Fibroblast of skin of left biceps (primary cell): ENCODE measurements around the gene ZNF189.

Experiments
- DNase-seq, 2 experiments: peaks; one replicate each; pipeline ENCODE4 v3.0.0-alpha.2; 2013; ENCODE audit warnings: low read depth in 2 of 2

ZNF189 gene

DNA sequence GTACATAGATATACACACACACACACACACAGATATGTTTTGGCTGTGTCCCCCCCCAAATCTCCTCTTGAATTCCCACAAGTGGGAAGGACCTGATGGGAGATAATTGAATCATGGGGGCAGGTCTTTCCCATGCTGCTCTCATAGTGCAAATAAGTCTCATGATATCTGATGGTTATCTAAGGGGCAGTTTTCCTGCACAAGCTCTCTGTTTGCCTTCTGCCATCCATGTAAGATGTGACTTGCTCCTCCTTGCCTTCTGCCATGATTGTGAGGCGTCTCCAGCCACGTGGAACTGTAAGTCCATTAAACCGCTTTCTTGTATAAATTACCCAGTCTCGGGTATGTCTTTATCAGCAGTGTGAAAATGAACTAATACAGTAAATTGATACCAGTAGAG, 52.8 kb downstream of the ZNF189 start:
- no peak for DNase-seq

DNA sequence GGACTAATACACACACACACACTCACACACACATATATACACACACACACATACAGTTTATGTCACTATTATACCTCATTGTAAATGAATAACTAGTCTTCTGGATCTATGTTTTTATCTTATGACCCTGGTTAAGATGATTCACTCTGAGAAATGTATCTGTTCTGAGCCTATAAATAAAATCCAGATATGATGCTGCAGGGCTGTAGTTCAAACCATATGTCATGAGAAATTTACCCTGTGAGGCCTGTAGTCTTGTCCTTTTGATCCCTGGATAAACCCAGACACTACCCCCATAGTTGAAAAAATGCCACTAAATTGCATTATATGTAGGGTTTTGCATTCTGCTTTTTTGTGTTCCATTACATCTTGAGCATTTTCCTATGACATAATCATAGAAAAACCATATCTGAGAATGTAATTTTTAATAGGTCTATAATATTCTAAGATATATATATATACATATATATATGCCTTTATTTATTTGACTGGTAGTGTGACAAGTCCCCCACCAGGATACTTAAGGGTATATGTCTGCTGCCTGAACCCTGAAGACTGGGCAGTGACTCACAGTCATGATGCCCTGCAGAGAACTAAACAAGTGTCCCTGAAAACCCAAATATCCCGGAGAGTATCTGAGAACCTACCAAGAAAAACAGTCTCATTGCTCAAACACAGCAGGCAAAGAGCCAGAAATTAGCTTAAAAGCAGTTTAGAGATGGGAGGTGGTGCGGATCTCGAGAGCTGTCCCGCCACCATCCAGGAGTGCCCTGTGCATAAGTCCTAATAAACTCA, 55.3 kb downstream of the ZNF189 start:
- no peak for DNase-seq

DNA sequence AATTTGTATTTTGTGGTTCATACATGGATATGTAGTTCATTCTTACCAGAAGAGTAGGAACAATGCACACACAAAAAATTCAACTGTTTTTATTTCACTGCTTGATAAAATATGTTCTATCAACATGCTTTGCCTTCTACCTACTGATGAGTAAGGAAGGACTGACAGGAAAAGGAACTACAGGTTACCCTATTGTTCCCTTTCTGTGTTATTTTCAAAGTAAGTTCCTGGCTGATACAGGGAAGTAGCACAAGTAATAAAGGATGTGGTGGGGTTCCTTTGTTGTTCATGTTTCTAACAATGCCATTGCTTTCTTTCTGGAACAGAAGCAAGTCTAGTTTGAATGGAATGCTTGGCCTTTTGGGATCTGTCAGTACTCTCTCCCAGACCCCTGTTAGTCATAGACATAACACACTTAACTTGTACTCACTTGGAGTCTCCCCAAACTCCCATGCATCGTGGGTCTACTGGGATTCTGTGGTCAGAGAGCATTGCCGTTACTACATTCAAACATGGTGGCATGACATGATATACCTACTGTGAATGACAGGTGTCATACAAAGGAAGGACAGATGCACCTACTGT, 57.1 kb downstream of the ZNF189 start:
- DNase-seq, result peak in 1 of 2 experiments; percentile 46

DNA sequence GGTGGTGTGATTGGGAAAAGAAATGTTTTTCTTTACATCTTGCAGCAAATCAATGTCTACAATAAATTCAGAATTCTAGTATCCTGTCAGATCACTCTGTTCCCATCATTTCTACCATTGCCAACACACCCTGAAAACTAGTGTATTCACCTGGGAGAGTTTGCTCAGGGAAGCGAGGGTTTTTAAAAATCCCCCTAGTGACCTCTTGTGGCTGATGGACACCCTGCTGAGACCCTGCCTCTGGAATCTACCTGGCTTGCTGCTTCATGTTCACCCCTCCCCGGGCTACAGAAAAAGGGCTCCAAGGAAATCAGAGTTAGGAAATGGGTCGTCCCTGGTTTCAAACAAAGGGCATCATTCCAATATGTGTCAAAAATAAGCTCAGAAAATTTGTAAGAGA, 58.4 kb downstream of the ZNF189 start:
- no peak for DNase-seq

DNA sequence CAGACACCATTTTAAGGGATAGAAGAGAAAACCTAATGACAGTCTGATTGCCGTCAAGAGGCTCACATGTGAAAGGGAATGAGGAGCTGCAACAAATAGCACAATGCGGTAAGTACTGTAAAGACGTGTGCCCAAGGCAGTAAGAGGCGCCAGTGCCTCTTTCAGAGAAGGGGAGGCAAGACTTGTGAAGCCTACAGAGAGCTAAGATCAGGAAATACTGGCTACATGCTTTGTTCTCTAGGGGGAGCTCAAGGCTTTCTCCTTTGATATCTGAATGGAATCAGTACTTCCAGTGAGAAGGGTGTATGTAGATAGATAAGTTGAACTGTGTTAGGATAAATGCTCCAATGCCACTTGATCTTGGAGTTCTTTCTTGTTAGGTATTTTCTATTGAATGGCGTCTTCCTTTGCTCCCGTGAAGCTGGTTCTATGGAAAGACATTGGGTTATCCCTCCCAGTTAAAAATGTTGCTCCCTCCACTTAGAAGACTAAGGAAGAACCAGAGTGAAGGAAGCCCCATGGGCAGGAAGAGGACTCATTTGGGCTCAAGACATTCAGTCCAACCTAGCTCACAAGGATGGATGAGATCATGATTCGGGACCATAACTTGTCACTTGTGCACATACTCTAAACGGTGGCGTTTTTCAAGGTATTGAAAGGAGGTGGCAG, 60.4 kb downstream of the ZNF189 start:
- DNase-seq, result peak; percentile 47 to 57
